Pulmonary artery endothelial cell (primary cell): ENCODE data around the gene LDHD. TPM values are rescaled to one million over a fixed set of nuclear protein-coding genes. Genes with fewer than 3 reads are reported as not detected.

Source experiments
- DNase-seq: peaks from one replicate; pipeline ENCODE4 v3.0.0-alpha.2; 2011; ENCODE audit warnings: low read depth, low spot score
- total RNA-seq: library from RNA; depleted of rRNA; stranded (reverse); fragments of >200 nt; gene quantifications from 2 replicates; pipeline ENCODE4 v1.2.3, GENCODE V29; 2014

LDHD gene
- total RNA-seq, 1 donor from 2014 or later = 1.6 TPM

- no peak for DNase-seq
Measured at GRCh38 chr16:75063549-75064088, 53.0 kb downstream of the LDHD start.

- DNase-seq = no peak
Measured at GRCh38 chr16:75062976-75063346, 53.6 kb downstream of the LDHD start.

- DNase-seq = no peak
Measured at GRCh38 chr16:75062135-75062975, 54.2 kb downstream of the LDHD start.

Other genes starting within 250 kb of the LDHD start
- gene WDR59, start 131.7 kb downstream of the LDHD start, total RNA-seq = 16.9 and 18.9 TPM in 2 replicates
- gene ZNRF1, start 117.8 kb downstream of the LDHD start, total RNA-seq = 16.9 and 21.9 TPM in 2 replicates
- gene ZFP1, start 31.7 kb upstream of the LDHD start, total RNA-seq = 10.7 and 13.5 TPM in 2 replicates
- not detected in 2 replicates for gene CTRB2, start 90.4 kb upstream of the LDHD start, total RNA-seq
- not detected in 2 replicates for gene CTRB1, start 102.2 kb upstream of the LDHD start, total RNA-seq
- 118 and 122 TPM in 2 replicates for gene BCAR1, start 134.8 kb upstream of the LDHD start, total RNA-seq